Panc1 (cell line): ENCODE results near the gene KCNJ12. TPM values are rescaled to one million over a fixed set of nuclear protein-coding genes. Genes with fewer than 3 reads are reported as not detected.

ENCODE experiments used
- ATAC-seq: fragments of 200-7000 bp; cut with Tn5 transposase; 2 replicates; pipeline ENCODE4 v1.9.1; 2020; ENCODE audit warnings: mild to moderate bottlenecking, moderate library complexity
- BruUV-seq: library from RNA; stranded (reverse); fragments of 400-500 nt; replicated peaks from 2 replicates; lab custom pipeline; 2021; lab: Mats Ljungman, UMichigan
- CTCF ChIA-PET: fragments of 300-600 bp; sonication (Branson Sonifier 250); formaldehyde crosslinking; loops from one replicate; lab custom pipeline; 2022; ENCODE audit warnings: antibody characterized with exemption; lab: Charles Lee
- POLR2A ChIA-PET: fragments of 300-600 bp; sonication (Branson Sonifier 250); formaldehyde crosslinking; loops from one replicate; lab custom pipeline; 2022; ENCODE audit warnings: antibody characterized with exemption; lab: Charles Lee
- DNase-seq: peaks from one replicate; pipeline ENCODE4 v3.0.0-alpha.2; 2010; ENCODE audit warnings: low read depth, low spot score
- H3K27ac ChIP-seq: 2 replicates; pipeline ENCODE4 v1.5.1; 2011; ENCODE audit warnings: mild to moderate bottlenecking, low read length, inconsistent platforms
- H3K27me3 ChIP-seq: fragments of 200-500 bp; sonication (Bioruptor generic); 2 replicates; pipeline ENCODE4 v1.6.0; 2014; ENCODE audit warnings: low read length, inconsistent platforms; ENCODE audit not compliant: control insufficient read depth, insufficient read depth
- H3K36me3 ChIP-seq: fragments of 200-500 bp; sonication (Bioruptor generic); 2 replicates; pipeline ENCODE4 v1.5.1; 2014; ENCODE audit warnings: inconsistent platforms, mild to moderate bottlenecking, low read length, moderate library complexity; ENCODE audit not compliant: control insufficient read depth, insufficient read depth
- H3K4me1 ChIP-seq: 2 replicates; pipeline ENCODE4 v1.5.1; 2011; ENCODE audit warnings: inconsistent platforms, mild to moderate bottlenecking, low read length, moderate library complexity; ENCODE audit not compliant: control insufficient read depth, insufficient read depth
- H3K4me3 ChIP-seq, 2 experiments: 2 replicates each; pipeline ENCODE4 v1.5.1; 2011 to 2012; ENCODE audit warnings: low read depth in 2 of 2, low read length in 2 of 2, mild to moderate bottlenecking in 2 of 2, inconsistent platforms in 1 of 2, moderate library complexity in 1 of 2
- H3K9me3 ChIP-seq: fragments of 200-500 bp; sonication (Bioruptor generic); 2 replicates; pipeline ENCODE4 v1.5.1; 2014; ENCODE audit warnings: low read depth, mild to moderate bottlenecking, inconsistent platforms, low read length, moderate library complexity; ENCODE audit not compliant: control insufficient read depth, insufficient read depth
- CTCF ChIP-seq: fragments of 450-650 bp; IDR thresholded peaks from 2 replicates; pipeline ENCODE4 v1.5.1; 2017; ENCODE audit warnings: mild to moderate bottlenecking
- POLR2AphosphoS5 ChIP-seq: IDR thresholded peaks from 2 replicates; pipeline ENCODE4 v1.6.1; 2012; ENCODE audit warnings: mild to moderate bottlenecking, low read depth, low read length, moderate library complexity
- REST ChIP-seq, 2 experiments: IDR thresholded peaks; 2 replicates each; pipeline ENCODE4 v1.6.1; 2011 to 2012; ENCODE audit warnings: low read depth in 2 of 2, control low read depth in 1 of 2, low read length in 1 of 2, mild to moderate bottlenecking in 1 of 2, moderate library complexity in 1 of 2; ENCODE audit not compliant: insufficient read depth in 1 of 2
- SIN3A ChIP-seq: IDR thresholded peaks from 2 replicates; pipeline ENCODE4 v1.6.1; 2012; ENCODE audit warnings: low read depth, mild to moderate bottlenecking, low read length, moderate library complexity, borderline replicate concordance; ENCODE audit not compliant: insufficient read depth
- TCF7L2 ChIP-seq: IDR thresholded peaks from 2 replicates; pipeline ENCODE4 v1.6.1; 2011; ENCODE audit warnings: mild to moderate bottlenecking, low read depth, low read length, inconsistent platforms
- in situ Hi-C: cut with HindIII; loops from 2 replicates; pipeline ENCODE4 v1.10.0; 2016; ENCODE audit warnings: low sequenced_read_pairs, low pct_unique_long_range_greater_than_20kb
- intact Hi-C: fragments of 100-400 bp; cut with micrococcal nuclease; formaldehyde crosslinking; loops from one replicate; pipeline ENCODE4 v1.10.0; 2022; ENCODE audit not compliant: unreplicated experiment
- total RNA-seq: library from RNA; stranded (reverse); gene quantifications from one replicate; pipeline ENCODE4 v1.2.1, GENCODE V29; 2021; ENCODE audit not compliant: unreplicated experiment

Gene KCNJ12
- total RNA-seq, 1 experiment from 2014 or later, result 2.7 TPM

GRCh38 chr17:21390294-21390693 lies 14.1 kb downstream of the KCNJ12 start:
- intact Hi-C loops, result no loop called here
- TF ChIP-seq SIN3A (no peak), POLR2AphosphoS5 (no peak), REST (IDR thresholded peaks at IDR 0.05; ENCODE audit: insufficient read depth in 1 of 2, low read depth in 2 of 2, low read length in 1 of 2) (no peak), TCF7L2 (no peak), CTCF (no peak)
- BruUV-seq, result no TSS peak
- in situ Hi-C loops, result no loop called here
- H3K36me3 ChIP-seq, result no peaks in the 10 kb centered on the region
- DNase-seq, result no peak
- ChIA-PET CTCF (no interaction called here), POLR2A (no interaction called here)
- H3K9me3 ChIP-seq, result no peaks in the 10 kb centered on the region
- no peak for ATAC-seq
- H3K27me3 ChIP-seq, result no peaks in the 10 kb centered on the region
- H3K27ac ChIP-seq, result no peak overlapping the region
- H3K4me3 ChIP-seq, result no peak overlapping the region
- H3K4me1 ChIP-seq, result no peaks in the 10 kb centered on the region

- intact Hi-C loops (no loop called here), in situ Hi-C loops (no loop called here)
- Histone ChIP-seq H3K4me3 (no peak overlapping the region), H3K27me3 (no peaks in the 10 kb centered on the region), H3K4me1 (no peaks in the 10 kb centered on the region), H3K9me3 (no peaks in the 10 kb centered on the region), H3K27ac (no peak overlapping the region), H3K36me3 (no peaks in the 10 kb centered on the region)
- ChIA-PET CTCF (no interaction called here), POLR2A (no interaction called here)
- ATAC-seq, result no peak
- no TSS peak for BruUV-seq
- DNase-seq, result no peak
- TF ChIP-seq TCF7L2 (no peak), SIN3A (no peak), POLR2AphosphoS5 (no peak), REST (IDR thresholded peaks at IDR 0.05; ENCODE audit: insufficient read depth in 1 of 2, low read depth in 2 of 2, low read length in 1 of 2) (no peak), CTCF (no peak)
Measured at GRCh38 chr17:21392266-21392665, 16.1 kb downstream of the KCNJ12 start.
